IMR-90 (cell line): ENCODE measurements around the gene TENM4. TPM values are rescaled to one million over a fixed set of nuclear protein-coding genes. Genes with fewer than 3 reads are reported as not detected.

Experiments
- ATAC-seq: fragments of 200-7000 bp; cut with Tn5 transposase; 2 replicates; pipeline ENCODE4 v1.9.1; 2020; ENCODE audit warnings: low read depth, mild to moderate bottlenecking, moderate library complexity
- BruUV-seq: library from RNA; stranded (reverse); fragments of 400-500 nt; replicated peaks from 2 replicates; lab custom pipeline; 2021; lab: Mats Ljungman, UMichigan
- CTCF ChIA-PET: fragments of 300-600 bp; formaldehyde crosslinking; extraction: SDS; loops from one replicate; lab custom pipeline; 2021; ENCODE audit warnings: antibody characterized with exemption; lab: Yijun Ruan, JAX
- POLR2A ChIA-PET: fragments of 300-600 bp; sonication (Branson Sonifier 250); formaldehyde crosslinking; loops from one replicate; lab custom pipeline; 2022; ENCODE audit warnings: antibody characterized with exemption; ENCODE audit not compliant: unreplicated experiment; lab: Charles Lee
- DNase-seq: peaks from one replicate; pipeline ENCODE4 v3.0.0; 2013
- H2AFZ ChIP-seq: replicated peaks from 2 replicates; pipeline ENCODE3; 2013; ENCODE audit warnings: low read length, mild to moderate bottlenecking; ENCODE audit not compliant: poor library complexity
- H2AK5ac ChIP-seq: 2 replicates; pipeline ENCODE4 v1.6.1; 2013; ENCODE audit warnings: low read depth, low read length, inconsistent platforms
- H2AK9ac ChIP-seq: replicated peaks from 2 replicates; pipeline ENCODE3; 2013; ENCODE audit warnings: mild to moderate bottlenecking, low read depth, low read length, moderate library complexity; ENCODE audit not compliant: poor library complexity
- H2BK120ac ChIP-seq: 2 replicates; pipeline ENCODE4 v1.6.1; 2013; ENCODE audit warnings: low read depth, low read length, inconsistent platforms
- H2BK15ac ChIP-seq: 3 replicates; pipeline ENCODE4 v1.6.1; 2013; ENCODE audit warnings: low read depth, low read length, inconsistent platforms
- H2BK20ac ChIP-seq: 2 replicates; pipeline ENCODE4 v1.6.1; 2013; ENCODE audit warnings: low read depth, mild to moderate bottlenecking, inconsistent platforms, low read length, moderate library complexity
- H2BK5ac ChIP-seq: 2 replicates; pipeline ENCODE4 v1.6.1; 2013; ENCODE audit warnings: mild to moderate bottlenecking, low read depth, low read length, inconsistent platforms; ENCODE audit not compliant: poor library complexity, severe bottlenecking
- H3K14ac ChIP-seq: replicated peaks from 2 replicates; pipeline ENCODE4 v1.6.1; 2013; ENCODE audit warnings: low read depth, low read length, inconsistent platforms
- H3K18ac ChIP-seq: 2 replicates; pipeline ENCODE4 v1.6.1; 2013; ENCODE audit warnings: low read depth, low read length, control low read depth
- H3K23ac ChIP-seq: 2 replicates; pipeline ENCODE4 v1.6.1; 2013; ENCODE audit warnings: low read depth, low read length, inconsistent platforms
- H3K27ac ChIP-seq: 2 replicates; pipeline ENCODE4 v1.5.1; 2013; ENCODE audit warnings: mild to moderate bottlenecking, control low read depth, low read length; ENCODE audit not compliant: insufficient read depth
- H3K27me3 ChIP-seq: 2 replicates; pipeline ENCODE4 v1.6.1; 2013; ENCODE audit warnings: low read length; ENCODE audit not compliant: control insufficient read depth, insufficient read depth
- H3K36me3 ChIP-seq: 2 replicates; pipeline ENCODE4 v1.6.1; 2013; ENCODE audit warnings: low read length, mixed read lengths; ENCODE audit not compliant: control insufficient read depth, insufficient read depth
- H3K4ac ChIP-seq: 2 replicates; pipeline ENCODE4 v1.6.1; 2013; ENCODE audit warnings: low read depth, low read length, inconsistent platforms
- H3K4me1 ChIP-seq: 2 replicates; pipeline ENCODE4 v1.6.1; 2013; ENCODE audit warnings: low read length, mixed read lengths; ENCODE audit not compliant: control insufficient read depth, insufficient read depth
- H3K4me2 ChIP-seq: 2 replicates; pipeline ENCODE4 v1.6.1; 2013; ENCODE audit warnings: low read depth, mild to moderate bottlenecking, control low read depth, low read length, moderate library complexity
- H3K4me3 ChIP-seq: 2 replicates; pipeline ENCODE4 v1.5.1; 2013; ENCODE audit warnings: low read depth, mild to moderate bottlenecking, control low read depth, low read length, moderate library complexity; ENCODE audit not compliant: insufficient read depth
- H3K56ac ChIP-seq: 2 replicates; pipeline ENCODE4 v1.6.1; 2013; ENCODE audit warnings: low read length, inconsistent platforms; ENCODE audit not compliant: insufficient read depth; ENCODE audit errors: extremely low read depth
- H3K79me1 ChIP-seq, 2 experiments: 2 replicates each; pipeline ENCODE4 v1.6.1; 2013; ENCODE audit warnings: low read length in 2 of 2, inconsistent platforms in 1 of 2, low read depth in 1 of 2
- H3K9ac ChIP-seq: 2 replicates; pipeline ENCODE4 v1.6.1; 2013; ENCODE audit warnings: low read depth, low read length, control low read depth
- H3K9me1 ChIP-seq: 2 replicates; pipeline ENCODE4 v1.6.1; 2013; ENCODE audit warnings: low read length, inconsistent platforms; ENCODE audit not compliant: insufficient read depth
- H3K9me3 ChIP-seq: 2 replicates; pipeline ENCODE4 v1.6.1; 2013; ENCODE audit warnings: low read length; ENCODE audit not compliant: control insufficient read depth, insufficient read depth
- H4K20me1 ChIP-seq: 2 replicates; pipeline ENCODE4 v1.6.1; 2013; ENCODE audit warnings: low read length, inconsistent platforms; ENCODE audit not compliant: insufficient read depth
- H4K5ac ChIP-seq: 2 replicates; pipeline ENCODE4 v1.6.1; 2013; ENCODE audit warnings: mild to moderate bottlenecking, low read depth, low read length, control low read depth
- H4K8ac ChIP-seq, 2 experiments: 2 replicates each; pipeline ENCODE4 v1.6.1; 2013; ENCODE audit warnings: low read depth in 2 of 2, low read length in 2 of 2, control low read depth in 1 of 2, inconsistent platforms in 1 of 2
- H4K91ac ChIP-seq: 2 replicates; pipeline ENCODE4 v1.6.1; 2013; ENCODE audit warnings: low read depth, low read length, inconsistent platforms; ENCODE audit not compliant: insufficient read depth
- BHLHE40 ChIP-seq: fragments of 150-350 bp; IDR thresholded peaks from 2 replicates; pipeline ENCODE4 v1.6.1; 2016; ENCODE audit warnings: mild to moderate bottlenecking, low read depth, low read length
- CEBPB ChIP-seq: IDR thresholded peaks from 2 replicates; pipeline ENCODE4 v1.6.1; 2012; ENCODE audit warnings: low read depth, low read length, improper control_type of control experiment
- CHD1 ChIP-seq: IDR thresholded peaks from 2 replicates; pipeline ENCODE4 v1.6.1; 2012; ENCODE audit warnings: low read depth, low read length, improper control_type of control experiment
- FOS ChIP-seq: fragments of 150-350 bp; IDR thresholded peaks from 2 replicates; pipeline ENCODE4 v1.6.1; 2016; ENCODE audit warnings: low read depth, low read length
- MAFK ChIP-seq: IDR thresholded peaks from 2 replicates; pipeline ENCODE4 v1.6.1; 2012; ENCODE audit warnings: low read depth, low read length, improper control_type of control experiment
- MAZ ChIP-seq: IDR thresholded peaks from 2 replicates; pipeline ENCODE4 v1.6.1; 2012; ENCODE audit warnings: low read depth, mild to moderate bottlenecking, low read length, improper control_type of control experiment, moderate library complexity, borderline replicate concordance
- MXI1 ChIP-seq: IDR thresholded peaks from 2 replicates; pipeline ENCODE4 v1.6.1; 2012; ENCODE audit warnings: low read depth, mild to moderate bottlenecking, low read length, moderate library complexity, borderline replicate concordance
- NFE2L2 ChIP-seq: fragments of 150-350 bp; IDR thresholded peaks from 2 replicates; pipeline ENCODE4 v1.6.1; 2016; ENCODE audit warnings: low read depth, mild to moderate bottlenecking, low read length
- POLR2A ChIP-seq: IDR thresholded peaks from 2 replicates; pipeline ENCODE4 v1.6.1; 2012; ENCODE audit warnings: mild to moderate bottlenecking, low read depth, low read length
- RAD21 ChIP-seq: IDR thresholded peaks from 2 replicates; pipeline ENCODE4 v1.6.1; 2012; ENCODE audit warnings: low read length, improper control_type of control experiment
- RCOR1 ChIP-seq: IDR thresholded peaks from 2 replicates; pipeline ENCODE4 v1.6.1; 2012; ENCODE audit warnings: mild to moderate bottlenecking, low read length, improper control_type of control experiment; ENCODE audit not compliant: insufficient replicate concordance
- RFX5 ChIP-seq: IDR thresholded peaks from 2 replicates; pipeline ENCODE4 v1.8.0; 2012; ENCODE audit warnings: low read depth, mild to moderate bottlenecking, low read length, moderate library complexity
- SMC3 ChIP-seq: fragments of 150-350 bp; IDR thresholded peaks from 2 replicates; pipeline ENCODE4 v1.6.1; 2016; ENCODE audit warnings: low read depth, mild to moderate bottlenecking, antibody characterized with exemption, low read length, moderate library complexity
- WGBS, 2 experiments: methylation state at CpG; one replicate each; pipeline versions ENCODE4 v1.1.5 to v1.1.7; 2013; ENCODE audit warnings: missing lambda C conversion rate in 2 of 2; ENCODE audit not compliant: insufficient read length in 1 of 2; ENCODE audit errors: extremely low coverage in 2 of 2; 5-methylcytosine and 5-hydroxymethylcytosine counted together
- dilution Hi-C: fragments of 300-500 bp; cut with HindIII; formaldehyde crosslinking; loops from one replicate; pipeline ENCODE4 v1.14.3; 2018; ENCODE audit warnings: low sequenced_read_pairs; ENCODE audit not compliant: unreplicated experiment
- in situ Hi-C: fragments of 300-500 bp; cut with MboI; formaldehyde crosslinking; loops from 3 replicates; pipeline ENCODE4 v1.14.3; 2019; ENCODE audit warnings: low sequenced_read_pairs, inconsistent platforms, mixed read lengths
- intact Hi-C: fragments of 100-400 bp; cut with micrococcal nuclease; formaldehyde crosslinking; loops from 2 replicates; pipeline ENCODE4 v1.10.0; 2022
- polyA plus RNA-seq, 3 experiments: library from polyadenylated mRNA; depleted of rRNA; stranded (reverse); fragments of >200 nt; gene quantifications; 2 replicates each; pipeline ENCODE4 v1.2.3, GENCODE V29; 2012; ENCODE audit warnings: low replicate concordance in 1 of 3
- total RNA-seq: library from RNA; depleted of rRNA; stranded (reverse); fragments of >200 nt; gene quantifications from 2 replicates; pipeline ENCODE4 v1.2.3, GENCODE V29; 2012
- TF ChIP-seq, protein P1 (sequence below): fragments of 150-350 bp; IDR thresholded peaks from 2 replicates; pipeline ENCODE4 v1.6.1; 2017; ENCODE audit warnings: mild to moderate bottlenecking, antibody characterized with exemption, low read length, low read depth
- TF ChIP-seq, protein P2 (sequence below): fragments of 150-350 bp; IDR thresholded peaks from 2 replicates; pipeline ENCODE4 v1.6.1; 2016; ENCODE audit warnings: low read depth, mild to moderate bottlenecking, low read length, moderate library complexity, borderline replicate concordance
- TF ChIP-seq, protein P3 (sequence below): conservative IDR thresholded peaks from 2 replicates; pipeline ENCODE4 v1.5.1; 2012; ENCODE audit warnings: mild to moderate bottlenecking, low read depth, low read length, improper control_type of control experiment

TENM4 gene
- total and polyA plus RNA-seq, 2 of the 4 experiments (the other 2 are of a cell fraction) = 7.4 to 9.0 TPM

DNA sequence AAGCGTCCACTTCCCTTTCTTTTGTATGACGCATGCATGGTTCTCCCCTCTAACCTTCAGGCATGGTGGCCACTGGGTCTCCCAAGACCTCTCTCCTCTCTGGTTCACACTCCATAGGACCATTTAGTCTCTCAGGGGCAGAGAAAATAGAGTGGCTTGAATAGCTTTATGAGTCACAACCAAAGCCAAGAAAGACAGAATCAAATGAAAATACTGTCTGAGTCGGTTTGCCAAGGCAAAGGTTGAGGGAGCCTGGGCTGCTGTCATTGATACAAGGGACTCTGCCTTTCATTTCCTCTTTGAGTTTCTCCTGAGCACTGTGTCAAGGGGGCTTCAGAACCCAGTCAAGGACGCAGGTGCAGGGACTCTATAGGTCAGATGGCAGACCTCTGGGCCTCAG lies 44.2 kb downstream of the TENM4 start:
- peak overlapping the region; percentile 46; the same call in 1 of the 3 replicates for H2BK15ac ChIP-seq
- dilution Hi-C loops (no loop called here), intact Hi-C loops (no loop called here), in situ Hi-C loops (no loop called here)
- H3K79me1 ChIP-seq = peaks cover 0 to 9% of the 10 kb centered on the region in 2 experiments; a peak in 2 of 4 replicates
- WGBS, 2 experiments = 70% methylated on average over 2 of the region's 4 CpGs; no CpG with 5 or more reads in 1 of the 2 experiments
- peaks cover 7% of the 10 kb centered on the region; the same call in 1 of the 2 replicates for H3K9me1 ChIP-seq
- H3K14ac ChIP-seq = peak overlapping the region; percentile 60
- DNase-seq (peak; percentile 23), ATAC-seq (peak; percentile 31; the same call in 1 of the 2 replicates)
- POLR2A ChIA-PET = no interaction called here
- TF ChIP-seq BHLHE40 (no peak), CHD1 (no peak), MXI1 (no peak), NFE2L2 (no peak), MAFK (no peak), POLR2A (no peak), SMC3 (no peak), CEBPB (no peak), RFX5 (no peak), MAZ (no peak), RCOR1 (no peak), RAD21 (no peak), FOS (no peak)
- TF ChIP-seq, protein P1, sequence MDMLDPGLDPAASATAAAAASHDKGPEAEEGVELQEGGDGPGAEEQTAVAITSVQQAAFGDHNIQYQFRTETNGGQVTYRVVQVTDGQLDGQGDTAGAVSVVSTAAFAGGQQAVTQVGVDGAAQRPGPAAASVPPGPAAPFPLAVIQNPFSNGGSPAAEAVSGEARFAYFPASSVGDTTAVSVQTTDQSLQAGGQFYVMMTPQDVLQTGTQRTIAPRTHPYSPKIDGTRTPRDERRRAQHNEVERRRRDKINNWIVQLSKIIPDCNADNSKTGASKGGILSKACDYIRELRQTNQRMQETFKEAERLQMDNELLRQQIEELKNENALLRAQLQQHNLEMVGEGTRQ = no peak
- TF ChIP-seq, protein P2, sequence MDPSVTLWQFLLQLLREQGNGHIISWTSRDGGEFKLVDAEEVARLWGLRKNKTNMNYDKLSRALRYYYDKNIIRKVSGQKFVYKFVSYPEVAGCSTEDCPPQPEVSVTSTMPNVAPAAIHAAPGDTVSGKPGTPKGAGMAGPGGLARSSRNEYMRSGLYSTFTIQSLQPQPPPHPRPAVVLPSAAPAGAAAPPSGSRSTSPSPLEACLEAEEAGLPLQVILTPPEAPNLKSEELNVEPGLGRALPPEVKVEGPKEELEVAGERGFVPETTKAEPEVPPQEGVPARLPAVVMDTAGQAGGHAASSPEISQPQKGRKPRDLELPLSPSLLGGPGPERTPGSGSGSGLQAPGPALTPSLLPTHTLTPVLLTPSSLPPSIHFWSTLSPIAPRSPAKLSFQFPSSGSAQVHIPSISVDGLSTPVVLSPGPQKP = no peak
- TF ChIP-seq, protein P3, sequence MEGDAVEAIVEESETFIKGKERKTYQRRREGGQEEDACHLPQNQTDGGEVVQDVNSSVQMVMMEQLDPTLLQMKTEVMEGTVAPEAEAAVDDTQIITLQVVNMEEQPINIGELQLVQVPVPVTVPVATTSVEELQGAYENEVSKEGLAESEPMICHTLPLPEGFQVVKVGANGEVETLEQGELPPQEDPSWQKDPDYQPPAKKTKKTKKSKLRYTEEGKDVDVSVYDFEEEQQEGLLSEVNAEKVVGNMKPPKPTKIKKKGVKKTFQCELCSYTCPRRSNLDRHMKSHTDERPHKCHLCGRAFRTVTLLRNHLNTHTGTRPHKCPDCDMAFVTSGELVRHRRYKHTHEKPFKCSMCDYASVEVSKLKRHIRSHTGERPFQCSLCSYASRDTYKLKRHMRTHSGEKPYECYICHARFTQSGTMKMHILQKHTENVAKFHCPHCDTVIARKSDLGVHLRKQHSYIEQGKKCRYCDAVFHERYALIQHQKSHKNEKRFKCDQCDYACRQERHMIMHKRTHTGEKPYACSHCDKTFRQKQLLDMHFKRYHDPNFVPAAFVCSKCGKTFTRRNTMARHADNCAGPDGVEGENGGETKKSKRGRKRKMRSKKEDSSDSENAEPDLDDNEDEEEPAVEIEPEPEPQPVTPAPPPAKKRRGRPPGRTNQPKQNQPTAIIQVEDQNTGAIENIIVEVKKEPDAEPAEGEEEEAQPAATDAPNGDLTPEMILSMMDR = no peak
- peak overlapping the region; percentile 46; the same call in 1 of the 2 replicates for H2BK120ac ChIP-seq
- peaks cover 5% of the 10 kb centered on the region; the same call in 1 of the 2 replicates for H3K4me1 ChIP-seq
- H2AK9ac ChIP-seq = peak overlapping the region; percentile 39
- no peaks in the 10 kb centered on the region for H3K9me3 ChIP-seq
- no peaks in the 10 kb centered on the region for H3K27me3 ChIP-seq
- peak overlapping the region; percentile 24 for H2BK5ac ChIP-seq
- 0 out of 4 replicates have a peak overlapping the region, but pooled peaks of 1 of the 2 experiments have one; percentile 40 for H4K8ac ChIP-seq
- H3K56ac ChIP-seq = no peak overlapping the region
- H2AFZ ChIP-seq = peak overlapping the region; percentile 28
- H4K20me1 ChIP-seq = no peaks in the 10 kb centered on the region
- no peak overlapping the region for H3K27ac ChIP-seq
- H3K4me2 ChIP-seq = no peak overlapping the region
- peak overlapping the region; percentile 32; the same call in 1 of the 2 replicates for H2AK5ac ChIP-seq
- CTCF ChIA-PET = interaction anchor here (1.1 kb wide), 1 partner anchor 12 kb away, joined by 5 read pairs; no protein-coding TSS in a partner anchor
- H2BK20ac ChIP-seq = peak overlapping the region; percentile 8; the same call in 1 of the 2 replicates
- H3K36me3 ChIP-seq = no peaks in the 10 kb centered on the region; the same call in 1 of the 2 replicates
- no TSS peak for BruUV-seq
- peak overlapping the region; percentile 75 for H3K4ac ChIP-seq
- H4K5ac ChIP-seq = no peak overlapping the region
- H3K18ac ChIP-seq = no peak overlapping the region
- H3K9ac ChIP-seq = no peak overlapping the region
- peak overlapping the region; percentile 54 for H4K91ac ChIP-seq
- no peak overlapping the region for H3K4me3 ChIP-seq
- 0 out of 2 replicates have a peak overlapping the region, but pooled peaks have one; percentile 64 for H3K23ac ChIP-seq
